ENCODE measurements around the gene CD300E.
"Not testable (repeated sequence)": the region's sequence is repeated elsewhere in the genome, so short reads cannot be mapped to it uniquely, and the experiment has no call there.

CD300E gene

GRCh38 chr17:74623693-74624093, at the start of gene CD300E:
Gene CD300E (minus strand): TSS chr17:74623738. CDS start chr17:74623621, 117 bp downstream.
- DNase-seq (ENCODE audit: low read depth in 2 of 2), result no peak

GRCh38 chr17:74671031-74671771, 47.7 kb upstream of the CD300E start:
- DNase-seq (ENCODE audit: low read depth in 2 of 2), result peak; percentile 41 to 45

GRCh38 chr17:74670329-74670728, 46.8 kb upstream of the CD300E start:
- DNase-seq (ENCODE audit: low read depth in 2 of 2), result no peak

- no peak for DNase-seq (ENCODE audit: low read depth in 2 of 2)
These were observed 40.0 kb upstream of the CD300E start for GRCh38 chr17:74663561-74663960.

- no peak for DNase-seq (ENCODE audit: low read depth in 2 of 2)
These were observed 36.4 kb upstream of the CD300E start for GRCh38 chr17:74659889-74660288.

GRCh38 chr17:74658620-74659019, 35.1 kb upstream of the CD300E start:
- DNase-seq (ENCODE audit: low read depth in 2 of 2), result no peak

GRCh38 chr17:74654742-74655141, 31.2 kb upstream of the CD300E start:
- DNase-seq (ENCODE audit: low read depth in 2 of 2), result no peak

GRCh38 chr17:74652020-74652419, 28.5 kb upstream of the CD300E start:
- DNase-seq (ENCODE audit: low read depth in 2 of 2), result no peak

GRCh38 chr17:74649909-74650308, 26.4 kb upstream of the CD300E start:
- no peak for DNase-seq (ENCODE audit: low read depth in 2 of 2)

GRCh38 chr17:74647871-74648672, 24.5 kb upstream of the CD300E start:
- no peak for DNase-seq (ENCODE audit: low read depth in 2 of 2)

- no peak for DNase-seq (ENCODE audit: low read depth in 2 of 2)
These were observed 22.7 kb upstream of the CD300E start for GRCh38 chr17:74646231-74646630.

GRCh38 chr17:74645010-74645409, 21.5 kb upstream of the CD300E start:
- no peak for DNase-seq (ENCODE audit: low read depth in 2 of 2)

- no peak for DNase-seq (ENCODE audit: low read depth in 2 of 2)
These were observed 20.9 kb upstream of the CD300E start for GRCh38 chr17:74644419-74644818.

- DNase-seq (ENCODE audit: low read depth in 2 of 2), result no peak
These were observed 20.3 kb upstream of the CD300E start for GRCh38 chr17:74643826-74644225.

GRCh38 chr17:74642995-74643394, 19.5 kb upstream of the CD300E start:
- no peak for DNase-seq (ENCODE audit: low read depth in 2 of 2)

GRCh38 chr17:74642556-74642955, 19.0 kb upstream of the CD300E start:
- no peak for DNase-seq (ENCODE audit: low read depth in 2 of 2)

GRCh38 chr17:74641958-74642298, 18.4 kb upstream of the CD300E start:
- no peak for DNase-seq (ENCODE audit: low read depth in 2 of 2)

- no peak for DNase-seq (ENCODE audit: low read depth in 2 of 2)
These were observed 17.9 kb upstream of the CD300E start for GRCh38 chr17:74641224-74641957.

GRCh38 chr17:74639704-74640151, 16.2 kb upstream of the CD300E start:
- no peak for DNase-seq (ENCODE audit: low read depth in 2 of 2)

GRCh38 chr17:74637926-74638325, 14.4 kb upstream of the CD300E start:
- DNase-seq (ENCODE audit: low read depth in 2 of 2), result no peak

- no peak for DNase-seq (ENCODE audit: low read depth in 2 of 2)
These were observed 13.7 kb upstream of the CD300E start for GRCh38 chr17:74637265-74637664.

- not testable (repeated sequence) for DNase-seq (ENCODE audit: low read depth in 2 of 2)
These were observed 13.1 kb upstream of the CD300E start for GRCh38 chr17:74636541-74637085.
